GM18498 (cell line): ENCODE measurements around the gene MYL4.
"Not testable (repeated sequence)": the region's sequence is repeated elsewhere in the genome, so short reads cannot be mapped to it uniquely, and the experiment has no call there.

ENCODE experiments used
- ATAC-seq: cut with Tn5 transposase; IDR thresholded peaks from one replicate; pipeline ENCODE4 v1.9.1; 2021; ENCODE audit warnings: mild to moderate bottlenecking, moderate library complexity; ENCODE audit not compliant: unreplicated experiment

MYL4 gene

GRCh38 chr17:47268964-47269363 lies 59.8 kb downstream of the MYL4 start:
- not testable (repeated sequence) for ATAC-seq

GRCh38 chr17:47269561-47270280 lies 60.6 kb downstream of the MYL4 start:
- not testable (repeated sequence) for ATAC-seq

- no peak for ATAC-seq
Observed at GRCh38 chr17:47270946-47271705, 62.0 kb downstream of the MYL4 start.

GRCh38 chr17:47272491-47272890 lies 63.3 kb downstream of the MYL4 start:
- no peak for ATAC-seq

- no peak for ATAC-seq
Observed at GRCh38 chr17:47273245-47273644, 64.1 kb downstream of the MYL4 start.
